HG02884 (cell line): ENCODE results near the gene FOXK2.
"Not testable (repeated sequence)": the region's sequence is repeated elsewhere in the genome, so short reads cannot be mapped to it uniquely, and the experiment has no call there.

ENCODE experiments used
- ATAC-seq: cut with Tn5 transposase; IDR thresholded peaks from one replicate; pipeline ENCODE4 v1.9.1; 2021; ENCODE audit warnings: mild to moderate bottlenecking, moderate library complexity; ENCODE audit not compliant: unreplicated experiment

FOXK2 gene

GRCh38 chr17:82528484-82529265 lies 9.1 kb downstream of the FOXK2 start:
- no peak for ATAC-seq

GRCh38 chr17:82529914-82530300 lies 10.4 kb downstream of the FOXK2 start:
- ATAC-seq, result no peak

- ATAC-seq, result no peak
These were observed 11.9 kb downstream of the FOXK2 start for GRCh38 chr17:82531431-82531881.

GRCh38 chr17:82534401-82534812 lies 14.9 kb downstream of the FOXK2 start:
- ATAC-seq, result no peak

GRCh38 chr17:82536512-82537201 lies 17.1 kb downstream of the FOXK2 start:
- ATAC-seq, result no peak

- not testable (repeated sequence) for ATAC-seq
These were observed 17.7 kb downstream of the FOXK2 start for GRCh38 chr17:82537228-82537627.

GRCh38 chr17:82539076-82539475 lies 19.5 kb downstream of the FOXK2 start:
- ATAC-seq, result not testable (repeated sequence)

- no peak for ATAC-seq
These were observed 22.9 kb downstream of the FOXK2 start for GRCh38 chr17:82542439-82542838.

- ATAC-seq, result no peak
These were observed 25.0 kb downstream of the FOXK2 start for GRCh38 chr17:82544431-82545070.

GRCh38 chr17:82545071-82545462 lies 25.5 kb downstream of the FOXK2 start:
- no peak for ATAC-seq

GRCh38 chr17:82547981-82548380 lies 28.4 kb downstream of the FOXK2 start:
- no peak for ATAC-seq

GRCh38 chr17:82548681-82549303 lies 29.3 kb downstream of the FOXK2 start:
- ATAC-seq, result no peak

- no peak for ATAC-seq
These were observed 32.4 kb downstream of the FOXK2 start for GRCh38 chr17:82551779-82552457.

- ATAC-seq, result no peak
These were observed 33.0 kb downstream of the FOXK2 start for GRCh38 chr17:82552580-82552979.

- no peak for ATAC-seq
These were observed 33.8 kb downstream of the FOXK2 start for GRCh38 chr17:82553210-82553930.

GRCh38 chr17:82557510-82557909 lies 38.0 kb downstream of the FOXK2 start:
- ATAC-seq, result not testable (repeated sequence)

GRCh38 chr17:82559566-82560251 lies 40.2 kb downstream of the FOXK2 start:
- no peak for ATAC-seq

GRCh38 chr17:82560252-82560642 lies 40.7 kb downstream of the FOXK2 start:
- ATAC-seq, result no peak

- ATAC-seq, result no peak
These were observed 41.4 kb downstream of the FOXK2 start for GRCh38 chr17:82560802-82561428.
